Nephron (organoid): Measurements from ENCODE around the gene TMEM43.
"Not testable (repeated sequence)": the region's sequence is repeated elsewhere in the genome, so short reads cannot be mapped to it uniquely, and the experiment has no call there.

Experiments
- H3K27ac Mint-ChIP-seq, 3 experiments: 2 replicates each; pipeline ENCODE4 v1.8.0; 2020; ENCODE audit warnings: mixed read lengths in 3 of 3, mild to moderate bottlenecking in 2 of 3, moderate library complexity in 1 of 3
- H3K27me3 Mint-ChIP-seq: 2 replicates; pipeline ENCODE4 v1.8.0; 2021; ENCODE audit warnings: low read depth, mild to moderate bottlenecking, moderate library complexity, mixed read lengths
- H3K36me3 Mint-ChIP-seq: 2 replicates; pipeline ENCODE4 v1.8.0; 2020; ENCODE audit warnings: low read depth, mixed read lengths
- H3K4me1 Mint-ChIP-seq: 2 replicates; pipeline ENCODE4 v1.8.0; 2020; ENCODE audit warnings: mixed read lengths
- H3K4me3 Mint-ChIP-seq, 3 experiments: 2 replicates each; pipeline ENCODE4 v1.8.0; 2020; ENCODE audit warnings: mild to moderate bottlenecking in 3 of 3, mixed read lengths in 3 of 3, moderate library complexity in 2 of 3
- H3K9me3 Mint-ChIP-seq: 2 replicates; pipeline ENCODE4 v1.8.0; 2020; ENCODE audit warnings: mixed read lengths
- CTCF ChIP-seq, 3 experiments: fragments of 200-600 bp; sonication (generic); IDR thresholded peaks; one replicate each; pipeline ENCODE4 v1.5.0; 2021; ENCODE audit warnings: antibody characterized with exemption in 3 of 3; ENCODE audit not compliant: unreplicated experiment in 3 of 3

Gene TMEM43

GRCh38 chr3:14093831-14094230 is 31.0 kb upstream of the TMEM43 start:
- TF ChIP-seq CTCF (IDR thresholded peaks at IDR 0.05; ENCODE audit: unreplicated experiment in 3 of 3), result no peak
- peaks cover 30% of the 10 kb centered on the region for H3K27me3 Mint-ChIP-seq
- no peaks in the 10 kb centered on the region for H3K4me1 Mint-ChIP-seq
- no peak overlapping the region for H3K4me3 Mint-ChIP-seq
- H3K36me3 Mint-ChIP-seq, result no peaks in the 10 kb centered on the region
- H3K9me3 Mint-ChIP-seq, result peaks cover 9% of the 10 kb centered on the region
- no peak overlapping the region for H3K27ac Mint-ChIP-seq

DNA sequence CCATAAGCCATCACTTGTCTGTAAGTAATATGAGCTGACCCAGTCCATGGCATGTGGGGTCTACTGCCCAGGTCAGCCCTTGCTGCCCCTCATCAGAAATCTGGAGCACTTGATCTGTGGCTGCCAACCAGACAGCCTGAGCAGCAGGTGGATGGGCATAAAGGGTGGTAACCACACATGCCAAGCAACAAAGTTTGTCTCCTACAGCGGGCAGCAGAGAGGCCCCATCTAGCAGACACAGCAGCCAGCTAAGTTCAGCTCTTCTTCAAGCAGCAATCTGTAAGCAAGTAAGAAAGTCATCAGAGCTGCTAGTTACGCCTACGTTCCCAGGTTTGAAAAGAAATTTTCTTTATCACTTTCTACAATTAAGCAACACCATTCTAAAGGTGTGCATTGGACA is 28.1 kb upstream of the TMEM43 start:
- Mint-ChIP-seq H3K4me3 (no peak overlapping the region), H3K36me3 (no peaks in the 10 kb centered on the region), H3K27ac (no peak overlapping the region), H3K4me1 (no peaks in the 10 kb centered on the region), H3K9me3 (peaks cover 11% of the 10 kb centered on the region), H3K27me3 (peaks cover 25% of the 10 kb centered on the region)
- TF ChIP-seq CTCF (IDR thresholded peaks at IDR 0.05; ENCODE audit: unreplicated experiment in 3 of 3), result no peak

DNA sequence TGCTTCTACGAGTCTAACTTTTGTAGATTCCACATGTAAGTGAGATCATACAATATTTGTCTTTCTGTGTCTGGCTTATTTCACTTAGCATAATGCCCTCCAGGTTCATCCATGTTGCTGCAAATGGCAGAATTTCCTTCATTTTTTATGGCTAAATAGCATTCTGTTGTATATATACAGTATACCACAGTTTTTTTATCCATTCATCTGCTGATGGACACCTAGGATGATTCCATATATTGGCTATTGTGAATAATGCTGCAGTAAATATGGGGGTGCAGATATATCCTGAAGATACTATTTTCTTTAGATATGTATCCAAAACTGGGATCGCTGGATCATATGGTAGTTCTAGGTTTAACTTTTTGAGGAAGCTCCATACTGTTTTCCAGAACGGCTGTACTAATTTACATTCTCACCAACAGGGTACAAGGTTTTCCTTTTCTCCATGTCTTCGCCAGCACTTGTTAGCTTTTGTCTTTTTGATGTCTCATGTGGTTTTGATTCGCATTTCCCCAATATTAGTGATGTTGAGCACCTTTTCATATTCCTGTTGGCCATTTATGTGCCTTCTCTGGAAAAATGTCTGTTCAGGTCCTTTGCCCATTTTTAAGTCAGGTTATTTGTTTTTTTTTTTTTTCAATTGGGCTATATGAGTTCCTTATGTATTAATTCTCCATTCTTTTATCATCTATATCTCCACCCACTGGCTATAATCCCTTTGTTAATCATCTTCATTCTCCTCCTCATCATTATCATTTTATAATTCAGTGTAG is 27.0 kb upstream of the TMEM43 start:
- Mint-ChIP-seq H3K4me1 (no peaks in the 10 kb centered on the region), H3K36me3 (no peaks in the 10 kb centered on the region), H3K27ac (no peak overlapping the region), H3K4me3 (no peak overlapping the region), H3K27me3 (peaks cover 26% of the 10 kb centered on the region), H3K9me3 (peaks cover 11% of the 10 kb centered on the region)
- no peak for TF ChIP-seq CTCF (IDR thresholded peaks at IDR 0.05; ENCODE audit: unreplicated experiment in 3 of 3)

DNA sequence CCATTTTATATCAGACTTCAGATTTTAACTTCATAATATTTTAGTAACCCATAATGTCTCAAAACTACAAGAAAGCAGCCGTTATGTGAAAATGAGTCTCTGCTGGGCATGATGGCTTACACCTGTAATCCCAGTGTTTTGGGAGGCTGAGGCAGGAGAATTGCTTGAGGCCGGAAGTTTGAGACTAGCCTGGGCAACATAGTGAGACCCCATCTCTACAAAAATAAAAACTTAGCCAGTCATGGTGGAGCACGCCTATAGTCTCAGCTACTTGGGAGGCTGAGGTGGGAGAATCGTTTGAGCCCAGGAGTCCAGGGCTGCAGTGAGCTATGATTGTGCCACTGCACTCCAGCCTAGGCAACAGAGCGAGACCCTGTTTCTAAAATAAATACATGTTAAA is 15.0 kb upstream of the TMEM43 start:
- not testable (repeated sequence) for H3K4me3 Mint-ChIP-seq, H3K27me3 Mint-ChIP-seq, H3K4me1 Mint-ChIP-seq, H3K9me3 Mint-ChIP-seq, H3K27ac Mint-ChIP-seq
- H3K36me3 Mint-ChIP-seq, result peaks cover 22% of the 10 kb centered on the region

- TF ChIP-seq CTCF (IDR thresholded peaks at IDR 0.05; ENCODE audit: unreplicated experiment in 3 of 3), result no peak
Observed at GRCh38 chr3:14110699-14111098, 14.2 kb upstream of the TMEM43 start.

GRCh38 chr3:14113965-14114635 is 10.8 kb upstream of the TMEM43 start:
- TF ChIP-seq CTCF (IDR thresholded peaks at IDR 0.05; ENCODE audit: unreplicated experiment in 3 of 3), result peak in 2 of 3 experiments; percentile 22 to 40
- no peak overlapping the region for H3K27ac Mint-ChIP-seq
- no peak overlapping the region for H3K4me3 Mint-ChIP-seq
- no peaks in the 10 kb centered on the region for H3K4me1 Mint-ChIP-seq
- peaks cover 25% of the 10 kb centered on the region for H3K36me3 Mint-ChIP-seq
- H3K27me3 Mint-ChIP-seq, result no peaks in the 10 kb centered on the region
- no peaks in the 10 kb centered on the region for H3K9me3 Mint-ChIP-seq

More at GRCh38 chr3:14110699-14111098, 14.2 kb upstream of the TMEM43 start:
- Mint-ChIP-seq H3K36me3 (peaks cover 25% of the 10 kb centered on the region), H3K27me3 (peaks cover 5% of the 10 kb centered on the region), H3K27ac (no peak overlapping the region), H3K4me1 (no peaks in the 10 kb centered on the region), H3K9me3 (no peaks in the 10 kb centered on the region), H3K4me3 (no peak overlapping the region)
